PC-3 (cell line): ENCODE measurements around the gene UBXN11. TPM values are rescaled to one million over a fixed set of nuclear protein-coding genes. Genes with fewer than 3 reads are reported as not detected.

Experiments
- ATAC-seq: fragments of 200-7000 bp; cut with Tn5 transposase; 2 replicates; pipeline ENCODE4 v1.9.1; 2020; ENCODE audit warnings: mild to moderate bottlenecking, moderate library complexity
- BruUV-seq: library from RNA; stranded (reverse); fragments of 400-500 nt; replicated peaks from 2 replicates; lab custom pipeline; 2021; lab: Mats Ljungman, UMichigan
- CTCF ChIA-PET: fragments of 300-600 bp; sonication (Branson Sonifier 250); formaldehyde crosslinking; loops from one replicate; lab custom pipeline; 2022; ENCODE audit warnings: antibody characterized with exemption; lab: Charles Lee
- POLR2A ChIA-PET: fragments of 300-600 bp; sonication (Branson Sonifier 250); formaldehyde crosslinking; loops from one replicate; lab custom pipeline; 2022; ENCODE audit warnings: antibody characterized with exemption; ENCODE audit not compliant: unreplicated experiment; lab: Charles Lee
- DNase-seq: peaks from one replicate; pipeline ENCODE4 v3.0.0-alpha.2; 2015
- H2AFZ ChIP-seq: fragments of 300-600 bp; sonication (generic); 2 replicates; pipeline ENCODE4 v1.6.0; 2016; ENCODE audit warnings: antibody characterized with exemption, low read length
- H3F3A ChIP-seq: fragments of 300-600 bp; sonication (generic); one replicate; pipeline ENCODE4 v1.6.0; 2017; ENCODE audit warnings: antibody characterized with exemption, low read length, control low read depth, mild to moderate bottlenecking; ENCODE audit not compliant: unreplicated experiment
- H3K27ac ChIP-seq: fragments of 300-600 bp; sonication (generic); 2 replicates; pipeline ENCODE4 v1.5.1; 2016; ENCODE audit warnings: mild to moderate bottlenecking, low read length
- H3K27me3 ChIP-seq: fragments of 300-600 bp; sonication (generic); 2 replicates; pipeline ENCODE4 v1.6.1; 2016; ENCODE audit warnings: low read length, mixed read lengths
- H3K36me3 ChIP-seq: fragments of 300-600 bp; sonication (generic); 2 replicates; pipeline ENCODE4 v1.6.1; 2016; ENCODE audit warnings: low read depth, mixed run types, low read length, mixed read lengths
- H3K4me1 ChIP-seq: fragments of 300-600 bp; sonication (generic); 2 replicates; pipeline ENCODE4 v1.5.1; 2016; ENCODE audit warnings: low read length; ENCODE audit not compliant: insufficient read depth
- H3K4me2 ChIP-seq: fragments of 300-600 bp; sonication (generic); 2 replicates; pipeline ENCODE4 v1.6.0; 2016; ENCODE audit warnings: low read length
- H3K4me3 ChIP-seq: fragments of 300-600 bp; sonication (generic); 2 replicates; pipeline ENCODE4 v1.5.1; 2016; ENCODE audit warnings: mild to moderate bottlenecking, low read length, mixed read lengths
- H3K79me2 ChIP-seq: fragments of 300-600 bp; sonication (generic); 2 replicates; pipeline ENCODE4 v1.6.1; 2017; ENCODE audit warnings: low read length, mixed read lengths
- H3K9ac ChIP-seq: fragments of 300-600 bp; sonication (generic); 2 replicates; pipeline ENCODE4 v1.6.0; 2016; ENCODE audit warnings: mild to moderate bottlenecking, low read length
- H3K9me2 ChIP-seq: fragments of 300-600 bp; sonication (generic); replicated peaks from 2 replicates; pipeline ENCODE4 v1.6.1; 2016; ENCODE audit warnings: mixed run types, low read length, mixed read lengths
- H3K9me3 ChIP-seq: fragments of 300-600 bp; sonication (generic); 2 replicates; pipeline ENCODE4 v1.6.1; 2016; ENCODE audit warnings: low read length, mixed read lengths
- H4K20me1 ChIP-seq: fragments of 300-600 bp; sonication (generic); 2 replicates; pipeline ENCODE4 v1.6.1; 2016; ENCODE audit warnings: low read length, mixed read lengths
- EZH2 ChIP-seq: fragments of 300-600 bp; sonication (generic); IDR thresholded peaks from one replicate; pipeline ENCODE4 v1.6.1; 2017; ENCODE audit warnings: antibody characterized with exemption, mild to moderate bottlenecking, low read length; ENCODE audit not compliant: unreplicated experiment
- EZH2phosphoT487 ChIP-seq: fragments of 300-600 bp; sonication (generic); IDR thresholded peaks from 2 replicates; pipeline ENCODE4 v1.6.1; 2018; ENCODE audit warnings: mild to moderate bottlenecking, antibody characterized with exemption, low read length, borderline replicate concordance
- intact Hi-C: fragments of 100-400 bp; cut with micrococcal nuclease; formaldehyde crosslinking; loops from 2 replicates; pipeline ENCODE4 v1.9.0; 2023
- total RNA-seq: library from RNA; depleted of rRNA; stranded (reverse); fragments of >200 nt; gene quantifications from 2 replicates; pipeline ENCODE4 v1.2.3, GENCODE V29; 2014
- TF ChIP-seq, protein P1 (sequence below): fragments of 300-600 bp; sonication (generic); conservative IDR thresholded peaks from 2 replicates; pipeline ENCODE4 v1.5.1; 2017; ENCODE audit warnings: antibody characterized with exemption, low read depth, mild to moderate bottlenecking, low read length

Gene UBXN11
- total RNA-seq, 1 experiment from 2014 or later = 19.4 TPM

DNA sequence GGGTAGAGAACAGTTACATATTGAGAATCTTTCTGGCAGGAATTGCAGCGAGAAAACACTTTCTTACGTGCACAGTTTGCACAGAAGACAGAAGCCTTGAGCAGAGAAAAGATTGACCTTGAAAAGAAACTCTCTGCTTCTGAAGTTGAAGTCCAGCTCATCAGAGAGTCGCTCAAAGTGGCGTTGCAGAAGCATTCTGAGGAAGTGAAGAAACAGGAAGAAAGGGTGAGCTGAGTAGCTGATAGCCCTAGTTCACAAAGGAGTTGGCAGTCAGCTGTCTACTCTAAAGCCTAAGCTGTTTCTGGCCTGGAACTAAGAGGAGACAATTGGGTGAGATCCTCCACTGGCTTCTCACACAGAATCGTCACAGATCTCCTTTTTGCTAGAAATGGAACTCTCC lies 46.9 kb downstream of the UBXN11 start:
- no peak for TF ChIP-seq EZH2
- TF ChIP-seq, protein P1, sequence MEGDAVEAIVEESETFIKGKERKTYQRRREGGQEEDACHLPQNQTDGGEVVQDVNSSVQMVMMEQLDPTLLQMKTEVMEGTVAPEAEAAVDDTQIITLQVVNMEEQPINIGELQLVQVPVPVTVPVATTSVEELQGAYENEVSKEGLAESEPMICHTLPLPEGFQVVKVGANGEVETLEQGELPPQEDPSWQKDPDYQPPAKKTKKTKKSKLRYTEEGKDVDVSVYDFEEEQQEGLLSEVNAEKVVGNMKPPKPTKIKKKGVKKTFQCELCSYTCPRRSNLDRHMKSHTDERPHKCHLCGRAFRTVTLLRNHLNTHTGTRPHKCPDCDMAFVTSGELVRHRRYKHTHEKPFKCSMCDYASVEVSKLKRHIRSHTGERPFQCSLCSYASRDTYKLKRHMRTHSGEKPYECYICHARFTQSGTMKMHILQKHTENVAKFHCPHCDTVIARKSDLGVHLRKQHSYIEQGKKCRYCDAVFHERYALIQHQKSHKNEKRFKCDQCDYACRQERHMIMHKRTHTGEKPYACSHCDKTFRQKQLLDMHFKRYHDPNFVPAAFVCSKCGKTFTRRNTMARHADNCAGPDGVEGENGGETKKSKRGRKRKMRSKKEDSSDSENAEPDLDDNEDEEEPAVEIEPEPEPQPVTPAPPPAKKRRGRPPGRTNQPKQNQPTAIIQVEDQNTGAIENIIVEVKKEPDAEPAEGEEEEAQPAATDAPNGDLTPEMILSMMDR = no peak
- no peak for TF ChIP-seq EZH2phosphoT487
- H4K20me1 ChIP-seq = no peaks in the 10 kb centered on the region
- no TSS peak for BruUV-seq
- ChIA-PET CTCF (interaction anchor here (0.8 kb wide), 1 partner anchor 165 kb away, joined by 6 read pairs; no protein-coding TSS in a partner anchor), POLR2A (no interaction called here)
- no peaks in the 10 kb centered on the region for H3K9me3 ChIP-seq
- no peaks in the 10 kb centered on the region for H3F3A ChIP-seq
- no peak overlapping the region for H2AFZ ChIP-seq
- no peak overlapping the region for H3K4me2 ChIP-seq
- no peaks in the 10 kb centered on the region for H3K27me3 ChIP-seq
- H3K4me3 ChIP-seq = no peak overlapping the region
- no peaks in the 10 kb centered on the region for H3K9me2 ChIP-seq
- H3K9ac ChIP-seq = no peak overlapping the region
- intact Hi-C loops = no loop called here
- peaks cover 65% of the 10 kb centered on the region for H3K36me3 ChIP-seq
- H3K4me1 ChIP-seq = no peaks in the 10 kb centered on the region
- ATAC-seq = no peak
- peaks cover 9% of the 10 kb centered on the region; the same call in 1 of the 2 replicates for H3K79me2 ChIP-seq
- no peak overlapping the region for H3K27ac ChIP-seq
- no peak for DNase-seq

DNA sequence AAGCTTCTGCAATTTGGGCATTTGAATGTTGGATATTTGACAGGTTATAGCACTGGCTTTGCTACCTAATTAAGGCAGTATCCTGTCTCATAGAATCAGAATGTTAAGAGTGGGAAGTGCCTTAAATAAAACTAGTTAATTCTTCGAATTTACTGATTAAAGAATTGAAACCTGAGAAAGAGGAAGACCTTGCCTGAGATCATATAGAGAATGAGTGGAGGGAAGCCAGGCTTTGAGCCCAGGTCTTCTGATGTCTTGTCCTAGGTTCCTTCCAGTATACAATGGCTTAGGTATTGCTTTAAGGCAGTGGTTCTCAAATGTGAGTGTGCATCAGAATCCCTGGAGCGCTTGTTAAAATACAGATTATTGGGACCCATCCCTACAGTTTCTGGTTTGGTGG lies 47.4 kb downstream of the UBXN11 start:
- H3K9ac ChIP-seq = no peak overlapping the region
- H3K27ac ChIP-seq = no peak overlapping the region
- TF ChIP-seq, protein P1 = no peak
- TF ChIP-seq EZH2phosphoT487 (no peak), EZH2 (no peak)
- peaks cover 62% of the 10 kb centered on the region for H3K36me3 ChIP-seq
- no TSS peak for BruUV-seq
- POLR2A ChIA-PET = no interaction called here
- H3F3A ChIP-seq = no peaks in the 10 kb centered on the region
- no peaks in the 10 kb centered on the region for H3K9me2 ChIP-seq
- no peak overlapping the region for H3K4me2 ChIP-seq
- no peaks in the 10 kb centered on the region for H3K27me3 ChIP-seq
- no peaks in the 10 kb centered on the region for H4K20me1 ChIP-seq
- ATAC-seq = no peak
- intact Hi-C loops = no loop called here
- H3K79me2 ChIP-seq = peaks cover 15% of the 10 kb centered on the region; the same call in 1 of the 2 replicates
- no peak for DNase-seq
- no peaks in the 10 kb centered on the region for H3K9me3 ChIP-seq
- H2AFZ ChIP-seq = no peak overlapping the region
- H3K4me1 ChIP-seq = no peaks in the 10 kb centered on the region
- H3K4me3 ChIP-seq = no peak overlapping the region
- CTCF ChIA-PET = no interaction called here

DNA sequence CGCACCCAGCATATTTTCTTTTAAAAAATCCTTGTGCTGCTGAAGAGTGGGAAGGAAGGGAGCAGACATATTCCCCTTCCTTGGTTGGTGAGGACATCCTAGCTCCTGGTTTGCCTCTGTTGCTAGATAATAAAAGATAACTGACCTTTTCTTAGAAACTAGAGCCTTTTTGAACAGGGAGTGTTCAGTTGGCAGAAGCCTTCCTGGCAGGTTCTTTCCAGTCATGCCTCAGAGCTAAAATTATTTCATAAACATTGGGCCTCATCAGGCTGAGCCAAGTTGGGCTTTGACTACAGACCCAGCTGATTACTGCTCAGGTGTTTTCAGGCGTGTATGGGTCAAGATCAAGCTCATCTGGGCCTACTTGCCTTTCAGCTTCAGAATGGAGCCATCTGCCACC lies 49.2 kb downstream of the UBXN11 start:
- intact Hi-C loops = no loop called here
- no peak for DNase-seq
- Histone ChIP-seq H3K27me3 (no peaks in the 10 kb centered on the region), H3K36me3 (peaks cover 61% of the 10 kb centered on the region), H3K9ac (no peak overlapping the region), H3F3A (no peaks in the 10 kb centered on the region), H2AFZ (no peak overlapping the region), H3K4me3 (no peak overlapping the region), H3K4me2 (no peak overlapping the region), H3K9me3 (no peaks in the 10 kb centered on the region), H3K4me1 (no peaks in the 10 kb centered on the region), H3K27ac (no peak overlapping the region), H3K79me2 (peaks cover 28% of the 10 kb centered on the region; the same call in 1 of the 2 replicates), H3K9me2 (no peaks in the 10 kb centered on the region), H4K20me1 (no peaks in the 10 kb centered on the region)
- ATAC-seq = no peak
- no TSS peak for BruUV-seq
- POLR2A ChIA-PET = no interaction called here
- TF ChIP-seq EZH2phosphoT487 = no peak
- TF ChIP-seq, protein P1 = no peak
- TF ChIP-seq EZH2 = no peak
- CTCF ChIA-PET = no interaction called here
